ENCODE data around the gene NBPF3. TPM values are rescaled to one million over a fixed set of nuclear protein-coding genes. Genes with fewer than 3 reads are reported as not detected.
"Not testable (repeated sequence)": the region's sequence is repeated elsewhere in the genome, so short reads cannot be mapped to it uniquely, and the experiment has no call there.

The NBPF3 gene
- total RNA-seq, 4 donors from 2014 or later, result 2.6 to 19.7 (median 7.1) TPM

GRCh38 chr1:21468599-21468998 lies 28.7 kb downstream of the NBPF3 start:
- no peak overlapping the region for H3K4me3 ChIP-seq (ENCODE audit: low read depth, poor library complexity, severe bottlenecking)
- no peak for DNase-seq (ENCODE audit: low spot score in 2 of 2)
- intact Hi-C loops (cut with DNase I; ENCODE audit: low total_unique reads), result no loop called here
- TF ChIP-seq, protein P1, sequence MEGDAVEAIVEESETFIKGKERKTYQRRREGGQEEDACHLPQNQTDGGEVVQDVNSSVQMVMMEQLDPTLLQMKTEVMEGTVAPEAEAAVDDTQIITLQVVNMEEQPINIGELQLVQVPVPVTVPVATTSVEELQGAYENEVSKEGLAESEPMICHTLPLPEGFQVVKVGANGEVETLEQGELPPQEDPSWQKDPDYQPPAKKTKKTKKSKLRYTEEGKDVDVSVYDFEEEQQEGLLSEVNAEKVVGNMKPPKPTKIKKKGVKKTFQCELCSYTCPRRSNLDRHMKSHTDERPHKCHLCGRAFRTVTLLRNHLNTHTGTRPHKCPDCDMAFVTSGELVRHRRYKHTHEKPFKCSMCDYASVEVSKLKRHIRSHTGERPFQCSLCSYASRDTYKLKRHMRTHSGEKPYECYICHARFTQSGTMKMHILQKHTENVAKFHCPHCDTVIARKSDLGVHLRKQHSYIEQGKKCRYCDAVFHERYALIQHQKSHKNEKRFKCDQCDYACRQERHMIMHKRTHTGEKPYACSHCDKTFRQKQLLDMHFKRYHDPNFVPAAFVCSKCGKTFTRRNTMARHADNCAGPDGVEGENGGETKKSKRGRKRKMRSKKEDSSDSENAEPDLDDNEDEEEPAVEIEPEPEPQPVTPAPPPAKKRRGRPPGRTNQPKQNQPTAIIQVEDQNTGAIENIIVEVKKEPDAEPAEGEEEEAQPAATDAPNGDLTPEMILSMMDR (IDR thresholded peaks at IDR 0.05), result no peak
- no peak for TF ChIP-seq POLR2A (IDR thresholded peaks at IDR 0.05)
- 58 to 61% methylated on average over 10 of the region's 10 CpGs for WGBS, 2 donors

- intact Hi-C loops (cut with DNase I; ENCODE audit: low total_unique reads), result no loop called here
- no peak for DNase-seq (ENCODE audit: low spot score in 2 of 2)
Observed at GRCh38 chr1:21469581-21469980, 29.6 kb downstream of the NBPF3 start.

GRCh38 chr1:21472861-21473260 lies 32.9 kb downstream of the NBPF3 start:
- intact Hi-C loops (cut with DNase I; ENCODE audit: low total_unique reads), result no loop called here
- TF ChIP-seq, protein P1 (IDR thresholded peaks at IDR 0.05), result no peak
- no peak for TF ChIP-seq POLR2A (IDR thresholded peaks at IDR 0.05)
- WGBS, 2 donors, result 64 to 74% methylated on average over 5 of the region's 5 CpGs

More at GRCh38 chr1:21469581-21469980, 29.6 kb downstream of the NBPF3 start:
- H3K4me3 ChIP-seq (ENCODE audit: low read depth, poor library complexity, severe bottlenecking), result no peak overlapping the region
- TF ChIP-seq, protein P1 (IDR thresholded peaks at IDR 0.05), result no peak
- no peak for TF ChIP-seq POLR2A (IDR thresholded peaks at IDR 0.05)
- 84 to 91% methylated on average over 9 of the region's 9 CpGs for WGBS, 2 donors

DNA sequence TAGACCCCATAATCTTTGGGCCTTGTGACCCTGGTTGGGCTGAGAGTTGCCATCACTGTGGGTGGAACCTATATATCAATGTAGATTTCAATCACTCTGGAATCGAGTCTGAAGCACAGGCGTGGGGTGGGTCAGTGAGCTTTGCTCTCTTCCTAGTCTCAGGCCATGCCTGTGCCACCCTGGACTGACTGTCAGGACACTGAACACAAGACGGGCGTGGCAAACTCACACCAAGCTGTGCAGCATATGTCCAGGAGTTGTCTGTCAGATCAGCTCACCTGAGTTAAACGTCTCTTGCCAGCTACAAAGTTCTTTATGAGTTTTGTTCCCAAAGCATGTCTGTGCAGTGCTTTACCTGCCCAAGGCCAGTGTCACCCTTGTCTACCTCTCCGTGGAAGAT lies 38.4 kb downstream of the NBPF3 start:
- no peak overlapping the region for H3K4me3 ChIP-seq (ENCODE audit: low read depth, poor library complexity, severe bottlenecking)
- intact Hi-C loops (cut with DNase I; ENCODE audit: low total_unique reads), result no loop called here
- WGBS, 2 donors, result 88 to 96% methylated on average over 6 of the region's 6 CpGs
- DNase-seq (ENCODE audit: low spot score in 2 of 2), result peak in 1 of 2 donors; percentile 63
- no peak for TF ChIP-seq POLR2A (IDR thresholded peaks at IDR 0.05)
- TF ChIP-seq, protein P1 (IDR thresholded peaks at IDR 0.05), result no peak

More at GRCh38 chr1:21472861-21473260, 32.9 kb downstream of the NBPF3 start:
- DNase-seq (ENCODE audit: low spot score in 2 of 2), result no peak
- no peak overlapping the region for H3K4me3 ChIP-seq (ENCODE audit: low read depth, poor library complexity, severe bottlenecking)

GRCh38 chr1:21483881-21484280 lies 43.9 kb downstream of the NBPF3 start:
- WGBS, 2 donors, result 80 to 82% methylated on average over 4 of the region's 4 CpGs
- intact Hi-C loops (cut with DNase I; ENCODE audit: low total_unique reads), result not testable (repeated sequence)

GRCh38 chr1:21489146-21489545 lies 49.2 kb downstream of the NBPF3 start:
- WGBS, 2 donors, result 87 to 88% methylated on average over 11 of the region's 11 CpGs
- DNase-seq (ENCODE audit: low spot score in 2 of 2), result peak in 1 of 2 donors; percentile 79
- no peak for TF ChIP-seq POLR2A (IDR thresholded peaks at IDR 0.05)
- TF ChIP-seq, protein P1 (IDR thresholded peaks at IDR 0.05), result no peak
- intact Hi-C loops (cut with DNase I; ENCODE audit: low total_unique reads), result no loop called here
- no peak overlapping the region for H3K4me3 ChIP-seq (ENCODE audit: low read depth, poor library complexity, severe bottlenecking)

More at GRCh38 chr1:21483881-21484280, 43.9 kb downstream of the NBPF3 start:
- H3K4me3 ChIP-seq (ENCODE audit: low read depth, poor library complexity, severe bottlenecking); DNase-seq (ENCODE audit: low spot score in 2 of 2): not testable (repeated sequence)

All from lower leg skin (tissue), 4 donors.